Activated T-helper 1 cell treated with anti-CD3 and anti-CD28 coated beads, Interleukin-12 subunit alpha, Interleukin-12 subunit beta, Interleukin-2, Interleukin-4 antibody, amounts not matched to agents 30 ng/mL and 10 ng/mL and 1 ng/mL, durations not matched to agents 14 hours and 24 hours and 36 hours (primary cell): Measurements from ENCODE around the gene CXCR4. TPM values are rescaled to one million over a fixed set of nuclear protein-coding genes. Genes with fewer than 3 reads are reported as not detected.
A peak's percentile ranks its signal among the peaks of the same experiment; 100 is the strongest.

Experiments used
- DNase-seq: peaks from one replicate; pipeline ENCODE4 v3.0.0; 2021; ENCODE audit warnings: low spot score
- H3K27ac Mint-ChIP-seq: one replicate; pipeline ENCODE4 v1.8.0; 2021; ENCODE audit warnings: mild to moderate bottlenecking, mixed read lengths
- H3K27me3 Mint-ChIP-seq: one replicate; pipeline ENCODE4 v1.8.0; 2022; ENCODE audit warnings: mild to moderate bottlenecking, moderate library complexity, mixed read lengths; ENCODE audit not compliant: insufficient read depth
- H3K36me3 Mint-ChIP-seq: one replicate; pipeline ENCODE4 v1.8.0; 2021; ENCODE audit warnings: low read depth, mixed read lengths
- H3K4me1 Mint-ChIP-seq: one replicate; pipeline ENCODE4 v1.8.0; 2021; ENCODE audit warnings: low read depth, mixed read lengths
- H3K4me3 Mint-ChIP-seq: one replicate; pipeline ENCODE4 v1.8.0; 2021; ENCODE audit warnings: mild to moderate bottlenecking, moderate library complexity, mixed read lengths
- H3K9me3 Mint-ChIP-seq: one replicate; pipeline ENCODE4 v1.8.0; 2021; ENCODE audit warnings: mixed read lengths
- intact Hi-C: fragments of 100-400 bp; cut with micrococcal nuclease; formaldehyde crosslinking; loops from one replicate; pipeline ENCODE4 v1.15.1; 2024
- total RNA-seq: library from RNA; stranded (reverse); gene quantifications from 2 replicates; pipeline ENCODE4 v1.2.3, GENCODE V29; 2022

Gene CXCR4
- total RNA-seq, 1 donor from 2014 or later = 83.3 TPM

DNA sequence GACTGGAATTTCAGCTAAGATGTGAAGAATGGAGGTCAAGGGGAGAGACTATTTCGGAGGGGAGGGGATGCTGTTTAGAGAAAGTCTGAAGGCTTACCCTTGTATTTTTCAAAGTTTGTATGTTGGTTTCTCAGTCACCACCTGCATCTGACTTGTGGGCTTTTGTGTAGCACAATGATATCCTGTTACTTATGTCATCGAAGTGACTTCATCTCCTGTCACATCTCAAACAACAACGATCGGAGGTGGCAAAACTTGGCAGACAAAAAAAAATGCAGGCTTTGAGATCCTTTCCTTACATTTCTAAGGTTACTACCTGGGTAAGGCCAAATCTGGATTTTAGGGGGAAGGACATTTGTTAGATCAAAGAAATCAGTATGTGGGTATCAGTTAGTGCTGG, 11.7 kb upstream of the CXCR4 start:
- intact Hi-C loops = no loop called here
- peak overlapping the region; percentile 79 for H3K27ac Mint-ChIP-seq
- no peaks in the 10 kb centered on the region for H3K9me3 Mint-ChIP-seq
- H3K27me3 Mint-ChIP-seq = peaks cover 44% of the 10 kb centered on the region
- peak; percentile 50 for DNase-seq
- H3K4me1 Mint-ChIP-seq = peaks cover 76% of the 10 kb centered on the region
- H3K4me3 Mint-ChIP-seq = peak overlapping the region; percentile 77
- H3K36me3 Mint-ChIP-seq = peaks cover 5% of the 10 kb centered on the region

DNA sequence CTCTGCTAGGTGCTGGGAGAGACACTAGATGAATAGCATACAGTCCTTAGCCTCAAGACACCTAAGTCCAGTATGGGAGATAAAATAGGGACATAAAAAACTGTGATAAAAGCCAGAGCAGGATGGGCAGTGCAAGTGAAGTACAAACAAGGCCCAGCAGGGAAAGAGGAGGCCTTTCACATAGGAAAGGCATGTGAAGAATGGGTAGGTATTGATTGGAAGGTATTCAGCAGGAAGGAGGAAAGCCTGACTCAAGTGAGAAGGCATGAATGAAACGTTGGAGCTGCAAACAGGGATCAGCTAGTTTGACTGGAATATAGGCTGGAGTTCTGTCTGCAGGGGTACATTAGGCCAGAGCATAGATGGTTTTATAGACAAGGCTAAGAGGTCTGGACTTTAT, 11.0 kb upstream of the CXCR4 start:
- H3K9me3 Mint-ChIP-seq = no peaks in the 10 kb centered on the region
- intact Hi-C loops = no loop called here
- peaks cover 76% of the 10 kb centered on the region for H3K4me1 Mint-ChIP-seq
- DNase-seq = no peak
- no peak overlapping the region for H3K27ac Mint-ChIP-seq
- H3K36me3 Mint-ChIP-seq = peaks cover 4% of the 10 kb centered on the region
- H3K4me3 Mint-ChIP-seq = no peak overlapping the region
- peaks cover 45% of the 10 kb centered on the region for H3K27me3 Mint-ChIP-seq

DNA sequence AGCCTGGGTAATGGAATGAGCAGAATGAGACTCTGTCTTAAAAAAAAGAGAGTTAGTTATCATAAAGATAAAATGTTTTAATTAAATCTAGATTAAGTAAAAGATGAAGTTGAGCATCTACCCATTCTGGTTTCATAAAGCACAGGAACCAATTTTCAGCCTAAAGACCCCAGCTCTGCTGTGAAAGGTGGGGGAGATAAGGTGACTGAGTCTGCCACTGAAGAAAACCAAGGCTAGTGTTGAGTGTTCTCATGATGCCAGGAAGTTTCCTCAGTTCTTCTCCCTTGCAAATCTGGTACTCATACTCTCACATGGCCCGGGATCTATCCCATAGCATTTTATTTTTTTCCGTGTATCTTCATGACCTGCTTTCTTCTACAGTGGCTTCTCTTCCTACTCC, 10.4 kb upstream of the CXCR4 start:
- Mint-ChIP-seq H3K4me3 (no peak overlapping the region), H3K4me1 (peaks cover 74% of the 10 kb centered on the region), H3K36me3 (peaks cover 3% of the 10 kb centered on the region), H3K27me3 (peaks cover 43% of the 10 kb centered on the region), H3K9me3 (no peaks in the 10 kb centered on the region), H3K27ac (no peak overlapping the region)
- intact Hi-C loops = no loop called here
- no peak for DNase-seq

- Mint-ChIP-seq H3K4me1 (peaks cover 72% of the 10 kb centered on the region), H3K27ac (no peak overlapping the region), H3K9me3 (no peaks in the 10 kb centered on the region), H3K27me3 (peaks cover 51% of the 10 kb centered on the region), H3K36me3 (peaks cover 3% of the 10 kb centered on the region), H3K4me3 (no peak overlapping the region)
- no peak for DNase-seq
- intact Hi-C loops = no loop called here
Measured at GRCh38 chr2:136127356-136127755, 9.4 kb upstream of the CXCR4 start.

DNA sequence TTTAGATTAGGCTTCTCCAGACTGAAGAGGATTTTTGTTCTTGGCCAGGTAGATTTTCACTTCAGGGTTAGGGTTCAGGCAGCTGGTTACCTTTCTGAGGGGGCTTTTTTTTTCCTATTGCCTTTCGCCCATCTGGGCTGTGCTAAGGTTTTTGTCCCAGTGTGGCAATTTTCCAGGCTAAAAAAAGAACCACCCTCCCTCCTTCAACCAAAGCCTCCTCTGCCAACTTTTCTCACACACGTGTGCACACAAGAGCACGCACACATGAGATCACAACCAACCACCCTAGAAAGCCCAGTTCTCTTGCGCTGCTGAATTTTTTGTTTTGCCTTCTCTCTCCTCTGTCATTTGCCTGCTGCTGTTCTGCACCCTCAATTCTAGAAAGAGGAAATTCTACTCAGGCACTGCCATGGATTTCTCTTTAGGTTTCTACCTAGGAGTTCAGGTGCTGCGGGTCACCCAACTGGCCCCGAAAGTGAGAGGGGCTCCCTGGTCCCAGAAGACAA, 8.5 kb upstream of the CXCR4 start:
- Mint-ChIP-seq H3K36me3 (peaks cover 3% of the 10 kb centered on the region), H3K9me3 (no peaks in the 10 kb centered on the region), H3K27ac (no peak overlapping the region), H3K4me3 (no peak overlapping the region), H3K4me1 (peaks cover 72% of the 10 kb centered on the region), H3K27me3 (peaks cover 58% of the 10 kb centered on the region)
- intact Hi-C loops = no loop called here
- DNase-seq = no peak

GRCh38 chr2:136126021-136126420, 8.1 kb upstream of the CXCR4 start:
- H3K36me3 Mint-ChIP-seq = peaks cover 3% of the 10 kb centered on the region
- no peaks in the 10 kb centered on the region for H3K9me3 Mint-ChIP-seq
- peaks cover 73% of the 10 kb centered on the region for H3K4me1 Mint-ChIP-seq
- intact Hi-C loops = no loop called here
- H3K4me3 Mint-ChIP-seq = no peak overlapping the region
- no peak for DNase-seq
- H3K27me3 Mint-ChIP-seq = peaks cover 63% of the 10 kb centered on the region
- H3K27ac Mint-ChIP-seq = no peak overlapping the region

GRCh38 chr2:136125236-136125635, 7.3 kb upstream of the CXCR4 start:
- Mint-ChIP-seq H3K4me1 (peaks cover 69% of the 10 kb centered on the region), H3K36me3 (peaks cover 3% of the 10 kb centered on the region), H3K4me3 (no peak overlapping the region), H3K27me3 (peaks cover 71% of the 10 kb centered on the region), H3K9me3 (no peaks in the 10 kb centered on the region), H3K27ac (no peak overlapping the region)
- intact Hi-C loops = no loop called here
- no peak for DNase-seq

GRCh38 chr2:136124805-136125204, 6.9 kb upstream of the CXCR4 start:
- intact Hi-C loops = no loop called here
- peaks cover 3% of the 10 kb centered on the region for H3K36me3 Mint-ChIP-seq
- no peak overlapping the region for H3K27ac Mint-ChIP-seq
- no peak overlapping the region for H3K4me3 Mint-ChIP-seq
- peaks cover 69% of the 10 kb centered on the region for H3K4me1 Mint-ChIP-seq
- H3K9me3 Mint-ChIP-seq = no peaks in the 10 kb centered on the region
- no peak for DNase-seq
- H3K27me3 Mint-ChIP-seq = peaks cover 73% of the 10 kb centered on the region

GRCh38 chr2:136122661-136123060, 4.7 kb upstream of the CXCR4 start:
- Mint-ChIP-seq H3K27me3 (peaks cover 60% of the 10 kb centered on the region), H3K27ac (no peak overlapping the region), H3K9me3 (no peaks in the 10 kb centered on the region), H3K4me1 (peaks cover 67% of the 10 kb centered on the region), H3K4me3 (no peak overlapping the region), H3K36me3 (peaks cover 3% of the 10 kb centered on the region)
- no peak for DNase-seq
- intact Hi-C loops = no loop called here

GRCh38 chr2:136121204-136121910, 3.4 kb upstream of the CXCR4 start:
- Mint-ChIP-seq H3K27me3 (peaks cover 51% of the 10 kb centered on the region), H3K9me3 (no peaks in the 10 kb centered on the region), H3K4me3 (no peak overlapping the region), H3K27ac (no peak overlapping the region), H3K36me3 (peaks cover 3% of the 10 kb centered on the region), H3K4me1 (peaks cover 62% of the 10 kb centered on the region)
- intact Hi-C loops = no loop called here
- DNase-seq = no peak

DNA sequence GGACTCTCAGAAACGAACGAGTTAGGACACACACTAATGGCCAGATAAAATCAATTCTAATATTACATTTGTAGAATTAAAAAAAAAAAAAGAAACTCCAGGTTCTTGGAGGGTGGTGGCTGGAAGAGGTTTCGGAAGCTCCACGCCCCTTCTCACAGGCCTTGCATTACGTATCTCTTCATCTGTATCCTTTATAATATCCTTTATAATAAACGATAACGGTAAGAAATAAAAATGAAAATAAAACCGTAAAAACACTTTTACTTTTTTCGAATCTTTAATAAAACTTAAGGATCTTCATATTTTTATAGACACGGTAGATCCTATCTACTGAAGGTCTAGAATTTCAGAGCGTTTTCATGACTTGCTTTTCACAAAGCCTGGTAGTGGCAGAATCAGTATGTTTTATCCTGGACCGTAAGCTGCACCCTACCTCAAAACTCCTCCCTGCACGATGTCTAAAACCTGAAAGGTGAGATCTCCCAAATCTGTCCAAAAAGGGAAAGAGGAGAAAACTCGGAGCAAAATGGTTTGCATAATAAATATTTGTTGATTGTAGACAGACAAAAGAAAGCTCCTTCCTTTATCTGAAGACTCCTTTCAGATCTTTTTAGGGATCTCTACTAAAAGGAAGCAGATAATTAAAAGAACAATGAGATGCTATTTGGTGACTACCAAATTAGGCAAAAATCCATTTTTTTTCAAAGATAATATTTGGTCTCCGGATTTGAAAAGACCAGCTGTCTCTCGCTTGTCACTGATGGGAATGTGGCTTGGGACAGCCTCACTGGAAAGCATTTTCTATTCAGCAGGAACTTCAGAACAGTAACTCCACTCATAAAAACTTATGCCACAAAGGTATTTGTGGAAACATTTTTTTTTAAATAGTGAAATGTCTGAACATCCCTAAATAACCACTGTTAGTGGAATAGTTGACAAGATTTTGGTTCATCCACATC, 2.0 kb upstream of the CXCR4 start:
- Mint-ChIP-seq H3K36me3 (peaks cover 14% of the 10 kb centered on the region), H3K27ac (no peak overlapping the region), H3K9me3 (no peaks in the 10 kb centered on the region), H3K27me3 (peaks cover 41% of the 10 kb centered on the region), H3K4me3 (peak overlapping the region; percentile 97), H3K4me1 (peaks cover 69% of the 10 kb centered on the region)
- intact Hi-C loops = loop anchor here (1.0 to 5.0 kb wide), 7 partner anchors 113 to 1201 kb away; partner anchors contain the start of genes CCNT2, RAB3GAP1 and UBXN4
- no peak for DNase-seq

DNA sequence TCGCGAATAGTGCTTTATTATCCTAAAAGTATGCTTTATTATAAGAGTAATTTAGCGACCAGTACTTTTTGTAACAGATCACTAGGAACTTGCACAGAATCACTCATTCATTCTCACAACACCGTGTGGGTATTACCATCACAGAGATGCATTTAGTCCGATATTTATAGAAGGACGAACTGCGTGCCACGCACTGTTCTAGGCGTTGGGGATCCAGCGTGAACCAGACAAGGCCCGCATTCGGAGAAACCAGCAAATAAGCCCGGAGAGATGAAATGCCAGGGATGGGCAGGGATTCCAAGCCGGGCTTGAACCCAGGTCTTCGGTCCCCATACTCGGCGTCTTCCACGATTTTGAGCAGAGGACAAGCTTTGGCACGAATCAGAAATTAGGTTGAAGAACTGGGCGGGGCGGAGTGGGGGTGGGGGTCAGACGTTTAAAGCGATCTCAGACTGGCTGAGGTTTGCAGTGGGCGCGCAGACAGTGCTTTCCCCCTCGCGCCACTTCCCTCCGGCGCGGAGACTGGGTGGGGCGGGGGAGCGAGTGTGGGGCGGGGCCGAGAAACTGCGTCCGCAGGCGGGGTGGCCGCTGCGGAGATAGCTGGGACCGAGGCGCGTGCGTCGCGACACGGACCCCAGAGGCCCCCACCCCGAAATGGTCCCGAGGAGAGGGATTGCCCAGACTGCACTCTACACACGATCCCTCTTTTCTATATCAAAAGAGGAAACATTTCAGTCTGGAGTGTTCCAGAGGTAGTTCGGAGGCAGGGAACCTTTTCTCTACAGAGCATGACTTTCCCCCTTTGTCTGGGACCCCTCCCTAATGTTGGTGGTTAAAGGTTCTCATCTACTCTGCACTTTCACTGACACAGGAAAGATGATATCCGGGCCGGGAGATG, 1.1 kb upstream of the CXCR4 start:
- peaks cover 19% of the 10 kb centered on the region for H3K36me3 Mint-ChIP-seq
- no peaks in the 10 kb centered on the region for H3K9me3 Mint-ChIP-seq
- intact Hi-C loops = loop anchor here (1.0 to 5.0 kb wide), 10 partner anchors 13 to 1200 kb away; partner anchors contain the start of genes CCNT2, DARS1, RAB3GAP1 and UBXN4
- peak overlapping the region; percentile 98 for H3K27ac Mint-ChIP-seq
- H3K27me3 Mint-ChIP-seq = peaks cover 35% of the 10 kb centered on the region
- peak; percentile 67 for DNase-seq
- H3K4me3 Mint-ChIP-seq = peak overlapping the region; percentile 97
- H3K4me1 Mint-ChIP-seq = peaks cover 69% of the 10 kb centered on the region
